SH-SY5Y (cell line): ENCODE results near the gene PSD.

Source experiments
- GATA2 ChIP-seq: IDR thresholded peaks from 2 replicates; pipeline ENCODE4 v1.6.1; 2011; ENCODE audit warnings: mild to moderate bottlenecking, low read depth, low read length
- GATA3 ChIP-seq: IDR thresholded peaks from 2 replicates; pipeline ENCODE4 v1.6.1; 2011; ENCODE audit warnings: low read depth, mild to moderate bottlenecking, low read length, moderate library complexity

GRCh38 chr10:102384053-102384452, 34.5 kb downstream of the PSD start:
- no peak for TF ChIP-seq GATA2
- no peak for TF ChIP-seq GATA3
